ENCODE data around the gene FCER1G.

DNA sequence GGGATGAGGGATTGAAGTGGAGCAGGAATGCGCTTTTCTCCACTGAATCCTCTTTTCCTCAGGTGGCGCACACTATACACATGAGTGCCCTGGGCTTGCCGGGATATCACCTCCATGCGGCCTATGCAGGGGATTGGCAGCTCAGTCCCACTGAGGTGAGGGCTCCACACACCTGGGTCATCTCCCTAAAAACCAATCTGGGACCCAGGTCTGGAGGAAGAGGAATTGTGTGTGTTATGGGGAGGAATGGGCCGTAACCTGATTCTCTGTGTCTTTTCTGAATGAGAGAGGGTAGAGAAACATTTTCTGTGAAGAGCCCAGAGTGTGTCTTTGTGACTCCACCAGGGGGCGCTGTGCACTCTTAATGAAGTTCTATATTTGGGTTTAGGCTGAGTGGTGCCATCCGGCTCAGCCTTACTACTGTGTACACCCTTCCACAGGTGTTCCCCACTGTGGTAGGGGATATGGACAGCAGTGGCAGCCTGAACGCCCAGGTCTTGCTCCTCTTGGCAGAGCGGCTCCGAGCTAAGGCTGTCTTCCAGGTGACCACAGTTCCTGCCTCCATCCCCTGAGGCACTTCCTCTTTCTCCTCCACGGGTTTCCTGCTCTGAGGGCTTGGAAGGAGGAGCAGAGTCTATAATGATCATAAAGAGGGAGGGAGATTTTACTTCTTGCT, 12.2 kb downstream of the FCER1G start:
- TF ChIP-seq, protein P1, sequence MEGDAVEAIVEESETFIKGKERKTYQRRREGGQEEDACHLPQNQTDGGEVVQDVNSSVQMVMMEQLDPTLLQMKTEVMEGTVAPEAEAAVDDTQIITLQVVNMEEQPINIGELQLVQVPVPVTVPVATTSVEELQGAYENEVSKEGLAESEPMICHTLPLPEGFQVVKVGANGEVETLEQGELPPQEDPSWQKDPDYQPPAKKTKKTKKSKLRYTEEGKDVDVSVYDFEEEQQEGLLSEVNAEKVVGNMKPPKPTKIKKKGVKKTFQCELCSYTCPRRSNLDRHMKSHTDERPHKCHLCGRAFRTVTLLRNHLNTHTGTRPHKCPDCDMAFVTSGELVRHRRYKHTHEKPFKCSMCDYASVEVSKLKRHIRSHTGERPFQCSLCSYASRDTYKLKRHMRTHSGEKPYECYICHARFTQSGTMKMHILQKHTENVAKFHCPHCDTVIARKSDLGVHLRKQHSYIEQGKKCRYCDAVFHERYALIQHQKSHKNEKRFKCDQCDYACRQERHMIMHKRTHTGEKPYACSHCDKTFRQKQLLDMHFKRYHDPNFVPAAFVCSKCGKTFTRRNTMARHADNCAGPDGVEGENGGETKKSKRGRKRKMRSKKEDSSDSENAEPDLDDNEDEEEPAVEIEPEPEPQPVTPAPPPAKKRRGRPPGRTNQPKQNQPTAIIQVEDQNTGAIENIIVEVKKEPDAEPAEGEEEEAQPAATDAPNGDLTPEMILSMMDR (IDR thresholded peaks at IDR 0.05): peak; percentile 90
- no peak for TF ChIP-seq EZH2 (IDR thresholded peaks at IDR 0.05)
- TF ChIP-seq EZH2phosphoT487 (IDR thresholded peaks at IDR 0.05): no peak
